Activated naive CD8-positive, alpha-beta T cell treated with anti-CD3 and anti-CD28 coated beads, Interleukin-2, amount 50 U/mL, for 16 hours (primary cell): ENCODE results near the gene PSMG2.
A peak's percentile ranks its signal among the peaks of the same experiment; 100 is the strongest.
"Not testable (repeated sequence)": the region's sequence is repeated elsewhere in the genome, so short reads cannot be mapped to it uniquely, and the experiment has no call there.

Experiments
- DNase-seq: peaks from one replicate; pipeline ENCODE4 v3.0.0-alpha.2; 2020; ENCODE audit warnings: low read depth, low spot score

Gene PSMG2

DNA sequence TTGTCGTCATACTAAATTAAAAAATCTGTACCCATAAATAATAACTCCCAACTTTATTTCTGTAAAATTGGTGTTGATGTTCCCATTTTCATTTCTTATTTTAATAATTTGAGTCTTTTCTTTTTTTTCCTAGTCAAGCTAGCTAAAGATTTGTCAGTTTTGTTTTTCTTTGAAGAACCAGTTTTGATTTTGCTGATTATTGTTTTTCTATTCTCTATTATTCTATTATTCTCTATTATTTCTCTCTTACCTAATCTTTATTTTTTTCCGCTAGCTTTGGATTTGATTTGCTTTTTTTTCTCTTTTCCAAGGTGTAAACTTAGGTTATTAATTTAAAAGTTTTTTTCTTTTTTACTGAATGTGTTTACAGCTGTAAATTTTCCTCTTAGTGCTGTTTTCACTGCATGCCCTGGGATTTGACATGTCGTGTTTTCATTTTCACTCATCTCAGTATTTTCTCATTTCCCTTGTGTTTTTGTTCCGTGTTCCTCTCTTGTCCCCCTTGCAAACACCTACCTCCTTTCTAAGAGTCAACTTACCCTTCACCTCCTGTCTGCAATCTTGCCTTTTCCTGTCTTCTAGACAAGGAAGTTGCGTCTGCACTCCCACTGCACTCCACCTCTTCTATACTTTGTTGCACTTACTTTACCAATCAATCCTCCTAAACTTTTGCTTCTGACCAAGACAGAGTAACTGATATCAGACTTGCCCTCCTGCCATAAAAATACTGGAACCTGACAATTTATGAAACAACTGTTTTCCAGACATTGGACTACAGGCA is 18.8 kb downstream of the PSMG2 start:
- DNase-seq, result no peak

DNA sequence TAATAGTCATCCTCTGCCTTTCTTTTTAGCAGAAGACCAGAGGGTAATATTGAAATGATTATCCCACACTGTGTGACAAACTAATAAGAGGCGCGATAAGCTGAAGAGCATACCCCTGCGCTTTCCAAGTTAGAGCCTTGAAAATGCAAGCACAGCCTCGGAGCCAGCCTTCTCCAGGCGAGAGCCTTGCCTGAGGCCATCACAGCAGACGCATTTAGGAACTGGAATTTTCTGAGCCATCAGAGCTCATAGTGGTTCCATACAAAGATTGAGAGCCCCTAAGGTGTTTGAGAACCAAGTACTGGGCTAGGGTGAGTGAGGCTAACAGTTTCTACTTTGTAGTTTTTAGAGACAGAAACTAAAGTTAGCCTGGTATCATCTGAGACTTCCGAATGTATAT is 19.9 kb downstream of the PSMG2 start:
- no peak for DNase-seq

DNA sequence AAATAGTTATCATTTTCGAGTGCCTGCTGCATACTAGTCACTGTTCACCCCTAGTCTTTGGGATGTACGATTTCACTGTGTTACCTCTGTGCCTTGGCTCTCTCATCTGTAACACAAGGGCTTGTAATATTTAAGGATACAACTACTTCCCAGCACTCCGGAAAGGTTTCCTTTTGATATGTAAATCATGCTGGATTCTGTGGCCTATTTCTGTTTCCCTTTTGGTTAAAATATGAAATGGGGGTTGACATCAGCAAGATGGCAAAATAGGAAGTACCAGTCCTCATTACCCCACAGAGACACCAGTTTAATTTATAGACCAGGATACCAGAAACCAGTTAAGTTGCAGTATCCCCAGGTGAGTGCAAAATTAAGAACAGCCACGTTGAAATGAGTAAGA is 23.5 kb downstream of the PSMG2 start:
- DNase-seq, result no peak

DNA sequence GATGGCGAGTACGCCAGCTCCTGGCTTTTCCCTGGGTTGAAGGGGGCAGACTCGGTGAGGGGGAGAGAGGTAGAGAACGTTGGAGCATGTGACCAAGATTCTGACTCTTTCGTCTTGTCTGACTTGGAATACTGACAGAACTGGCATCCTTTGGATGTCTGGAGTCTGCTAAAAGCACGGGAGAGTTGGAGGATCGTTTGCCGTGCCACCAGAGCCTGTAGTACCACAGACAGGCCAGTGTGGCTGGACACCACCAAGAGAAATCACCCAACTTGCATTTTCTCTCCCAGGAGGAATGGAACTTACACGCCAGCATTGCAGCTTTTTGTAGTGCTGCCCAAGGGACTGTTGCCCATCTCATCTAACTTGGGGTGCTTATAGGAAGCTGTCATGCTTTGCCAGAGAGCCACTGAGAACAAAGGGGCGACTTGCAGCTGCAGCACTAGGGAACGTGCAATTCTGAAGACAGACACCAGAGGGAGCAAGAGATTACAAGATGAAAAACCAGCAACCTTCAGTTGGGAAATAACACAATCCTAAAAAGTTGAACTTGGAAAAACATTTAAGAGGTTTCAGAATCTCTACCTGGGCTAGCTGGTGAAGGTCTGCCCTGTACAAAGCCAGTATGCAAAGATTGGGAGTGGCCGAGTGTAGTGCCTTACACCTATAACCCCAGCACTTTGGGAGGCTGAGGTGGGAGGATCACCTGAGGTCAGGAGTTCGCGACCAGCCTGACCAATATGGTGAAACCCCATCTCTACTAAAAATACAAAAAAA is 24.1 kb downstream of the PSMG2 start:
- DNase-seq, result peak; percentile 27

DNA sequence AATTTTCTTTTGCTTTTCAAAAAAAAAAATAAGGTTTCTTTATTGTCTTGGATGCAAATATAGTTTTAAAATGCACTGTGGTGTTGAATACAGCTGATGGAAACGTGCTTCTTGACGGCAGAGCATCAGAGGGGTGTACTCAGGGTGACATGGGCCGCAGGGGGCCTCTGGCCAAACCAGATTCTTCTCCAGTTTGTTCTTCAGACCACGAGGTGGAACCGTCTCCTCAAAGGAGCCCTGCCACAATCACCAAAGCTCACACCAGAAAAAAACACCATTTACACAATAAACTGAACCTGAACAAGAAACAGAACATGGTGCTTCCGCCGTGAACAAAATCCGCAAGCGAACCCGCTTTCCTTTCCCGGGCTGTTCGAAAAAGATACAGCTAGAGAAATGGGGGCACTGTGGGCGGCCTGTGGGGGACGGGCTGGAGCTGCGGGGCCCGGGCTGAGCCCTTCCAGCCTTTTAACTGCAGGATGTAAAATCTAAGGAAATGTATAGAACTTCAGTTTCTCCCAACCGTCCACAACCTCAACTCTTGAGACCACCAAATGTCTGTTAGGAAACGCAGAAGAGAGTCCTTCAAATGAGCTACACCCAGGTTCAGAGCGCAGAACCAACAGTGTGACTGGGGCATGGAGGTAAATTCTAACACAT is 34.5 kb downstream of the PSMG2 start:
- DNase-seq, result no peak

DNA sequence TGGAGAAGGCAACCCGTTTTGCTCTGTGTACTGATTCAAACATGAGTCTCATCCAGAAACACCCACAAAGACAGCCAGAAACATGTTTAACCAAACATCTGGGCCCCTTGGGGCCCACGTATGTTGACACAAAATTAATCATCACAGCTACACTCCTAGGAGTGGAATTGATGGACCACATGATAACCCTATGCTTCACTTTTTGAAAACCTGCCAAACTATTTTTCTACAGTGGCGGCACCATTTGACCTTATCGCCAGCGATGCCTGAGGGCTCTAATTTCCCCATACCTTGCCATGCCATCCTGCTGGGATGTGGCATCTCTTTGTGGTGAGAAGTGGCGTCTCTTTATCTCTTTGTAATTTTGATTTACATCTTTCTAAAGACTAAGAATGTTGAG is 38.5 kb downstream of the PSMG2 start:
- no peak for DNase-seq

DNA sequence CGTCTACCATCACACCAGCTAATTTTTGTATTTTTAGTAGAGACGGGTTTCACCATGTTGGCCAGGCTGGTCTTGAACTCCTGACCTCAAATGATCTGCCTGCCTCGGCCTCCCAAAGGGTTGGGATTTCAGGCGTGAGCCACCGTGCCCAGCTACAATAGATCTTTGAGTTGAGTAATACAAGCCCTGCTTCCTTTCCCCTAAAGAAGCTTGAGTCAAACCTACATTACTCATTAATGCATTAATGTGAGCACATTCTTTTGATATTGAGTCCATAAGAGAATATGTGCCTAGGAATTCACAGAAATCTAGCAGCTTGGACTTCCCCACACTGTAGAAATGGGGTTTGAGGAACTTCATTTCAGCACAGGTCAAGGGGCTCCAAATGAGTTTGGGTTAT is 39.6 kb downstream of the PSMG2 start:
- no peak for DNase-seq

DNA sequence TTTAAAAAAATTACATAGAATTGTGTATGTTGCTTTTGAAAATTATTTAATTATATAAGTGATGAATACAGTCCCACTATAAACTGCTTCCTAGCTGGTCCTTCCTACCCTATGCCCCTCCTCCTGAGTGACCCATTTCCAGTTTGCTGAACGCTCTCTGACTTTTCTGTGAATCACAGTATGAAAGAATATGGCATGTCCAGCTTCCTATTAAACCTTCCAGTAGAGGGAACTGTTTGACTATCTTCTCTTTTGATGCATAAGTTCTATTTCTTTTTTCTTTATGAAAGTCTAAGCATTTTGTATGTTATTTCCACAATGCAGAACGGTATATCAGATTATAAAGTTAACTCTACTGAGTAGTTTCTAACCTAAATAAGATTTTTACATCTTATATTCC is 41.3 kb downstream of the PSMG2 start:
- DNase-seq, result no peak

DNA sequence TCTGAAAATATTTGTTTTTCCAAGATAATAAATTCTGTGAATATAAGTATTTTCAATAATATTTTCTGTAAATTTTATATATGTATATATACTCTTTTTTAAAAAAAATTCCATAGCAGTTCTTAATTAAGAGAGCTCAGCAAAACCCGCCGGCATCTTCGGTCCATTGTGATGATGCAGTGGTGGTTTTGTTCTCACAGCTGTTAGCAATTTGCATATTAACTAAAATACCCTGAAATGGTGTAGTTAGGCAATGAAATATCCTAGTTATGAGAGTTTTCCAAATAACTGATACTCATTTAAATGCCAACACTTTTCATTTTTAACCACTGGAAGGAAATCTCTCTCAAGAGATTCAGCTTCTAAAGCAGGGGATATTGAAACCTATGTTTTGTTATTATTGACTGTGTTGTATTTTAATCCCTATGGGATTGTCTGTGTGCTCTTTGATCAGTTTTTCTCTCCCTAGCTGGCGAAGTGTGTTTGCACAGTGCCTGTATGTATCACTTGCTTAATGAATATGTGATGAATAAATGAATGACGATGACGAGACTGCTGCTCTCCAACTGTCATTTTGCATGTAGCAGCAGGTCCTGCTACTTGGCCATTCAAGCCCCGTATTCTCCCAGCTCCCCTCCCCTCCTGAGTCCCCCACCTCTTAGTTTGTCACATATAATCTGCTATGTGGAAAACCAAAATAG is 42.4 kb downstream of the PSMG2 start:
- no peak for DNase-seq

DNA sequence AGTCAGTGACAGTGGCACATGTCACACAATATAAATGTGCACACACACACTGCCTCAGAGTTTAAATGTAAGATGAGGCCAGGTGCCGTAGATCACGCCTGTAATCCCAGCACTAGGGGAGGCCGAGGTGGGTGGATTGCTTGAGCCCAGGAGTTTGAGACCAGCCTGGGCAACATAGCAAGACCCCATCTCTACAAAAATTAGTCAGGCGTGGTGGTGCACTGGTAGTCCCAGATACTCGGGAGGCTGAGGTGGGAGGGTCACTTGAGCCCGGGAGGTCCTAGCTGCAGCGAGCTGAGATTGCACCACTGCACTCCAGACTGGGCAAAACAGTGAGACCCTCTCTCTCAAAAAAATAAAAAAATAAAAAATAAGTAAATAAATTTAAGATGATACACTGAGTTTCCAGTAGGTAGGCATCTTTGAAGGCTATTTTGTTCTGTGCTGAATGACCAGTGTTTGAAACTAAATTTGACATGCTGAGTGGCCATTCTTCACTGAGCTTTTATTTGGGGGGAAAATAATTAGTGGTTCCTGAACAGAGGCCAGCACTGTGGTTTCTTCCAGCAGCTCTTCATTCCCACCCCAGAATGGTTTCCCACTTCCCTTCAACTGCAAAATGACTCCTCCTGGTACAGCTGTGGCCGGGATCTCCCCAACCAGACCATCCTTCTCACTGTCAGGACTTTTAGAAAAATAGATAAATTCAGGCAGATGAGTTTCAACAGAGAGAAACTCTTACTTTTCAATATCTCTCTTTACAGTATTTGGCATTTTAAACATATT is 44.9 kb downstream of the PSMG2 start:
- no peak for DNase-seq

DNA sequence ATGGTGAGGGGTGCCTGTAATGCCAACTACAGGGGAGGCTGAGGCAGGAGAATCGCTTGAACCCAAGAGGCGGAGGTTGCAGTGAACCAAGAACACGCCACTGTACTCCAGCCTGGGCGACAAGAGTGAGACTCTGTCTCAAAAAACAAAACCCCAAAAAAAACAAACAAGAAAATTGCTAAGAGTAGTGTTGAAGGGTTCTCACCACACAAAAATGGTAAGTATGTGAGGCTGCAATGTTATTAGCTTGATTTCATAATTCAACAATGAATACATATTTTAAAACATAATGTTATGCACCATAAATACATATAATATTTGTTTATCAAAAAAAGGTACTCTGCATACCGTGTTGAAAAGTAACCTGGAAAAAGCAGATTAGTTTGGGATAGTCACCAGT is 45.8 kb downstream of the PSMG2 start:
- no peak for DNase-seq

DNA sequence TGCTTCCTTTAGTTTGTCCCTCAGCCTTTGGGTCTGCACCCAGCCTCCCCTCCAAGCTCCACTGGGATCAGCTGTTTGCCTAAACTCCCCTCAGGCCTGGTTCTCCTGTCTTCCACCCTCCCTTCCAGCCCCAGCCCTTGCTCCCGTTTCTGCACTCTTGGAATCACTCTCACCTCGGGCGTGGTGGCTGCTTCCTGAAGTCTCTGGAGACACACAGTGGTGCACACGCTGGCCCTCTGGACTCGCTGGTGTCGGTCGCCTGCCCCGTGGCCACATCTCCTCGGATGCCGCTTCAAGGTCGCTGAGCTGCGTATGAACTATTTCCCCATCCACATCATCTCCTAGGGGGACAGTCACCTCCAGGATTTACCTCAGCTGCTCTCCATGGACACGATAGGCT is 46.3 kb downstream of the PSMG2 start:
- no peak for DNase-seq

DNA sequence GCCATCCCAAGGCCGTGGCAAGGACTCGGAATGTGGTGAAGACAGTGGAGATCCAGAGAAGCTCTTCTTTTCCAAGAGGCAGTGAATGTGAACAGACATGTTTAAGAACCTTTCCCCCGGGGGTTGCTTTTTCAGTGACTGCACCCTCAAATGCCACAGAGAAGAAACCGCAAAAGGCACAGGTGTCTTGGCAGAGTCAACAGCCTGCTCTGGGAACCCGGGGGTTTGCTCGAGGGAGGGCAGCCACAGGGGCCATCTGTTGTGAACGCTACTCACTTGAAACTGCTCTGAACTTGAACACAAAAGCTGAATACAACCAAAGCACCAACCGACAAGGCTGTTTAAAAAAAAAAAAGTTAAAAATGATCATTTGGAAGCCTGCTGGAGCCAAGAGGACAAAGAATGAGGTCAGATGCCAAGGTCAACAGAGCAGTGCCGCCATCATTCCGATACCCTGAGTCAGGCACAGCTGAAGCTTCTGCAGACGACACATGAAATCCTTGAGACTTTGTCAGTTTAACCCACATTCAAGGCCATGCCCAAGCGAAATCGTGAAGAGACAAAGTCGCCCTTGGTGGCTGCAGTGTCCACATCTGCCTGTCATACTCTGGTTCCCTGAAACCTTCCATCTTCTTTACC is 47.4 kb downstream of the PSMG2 start:
- no peak for DNase-seq

DNA sequence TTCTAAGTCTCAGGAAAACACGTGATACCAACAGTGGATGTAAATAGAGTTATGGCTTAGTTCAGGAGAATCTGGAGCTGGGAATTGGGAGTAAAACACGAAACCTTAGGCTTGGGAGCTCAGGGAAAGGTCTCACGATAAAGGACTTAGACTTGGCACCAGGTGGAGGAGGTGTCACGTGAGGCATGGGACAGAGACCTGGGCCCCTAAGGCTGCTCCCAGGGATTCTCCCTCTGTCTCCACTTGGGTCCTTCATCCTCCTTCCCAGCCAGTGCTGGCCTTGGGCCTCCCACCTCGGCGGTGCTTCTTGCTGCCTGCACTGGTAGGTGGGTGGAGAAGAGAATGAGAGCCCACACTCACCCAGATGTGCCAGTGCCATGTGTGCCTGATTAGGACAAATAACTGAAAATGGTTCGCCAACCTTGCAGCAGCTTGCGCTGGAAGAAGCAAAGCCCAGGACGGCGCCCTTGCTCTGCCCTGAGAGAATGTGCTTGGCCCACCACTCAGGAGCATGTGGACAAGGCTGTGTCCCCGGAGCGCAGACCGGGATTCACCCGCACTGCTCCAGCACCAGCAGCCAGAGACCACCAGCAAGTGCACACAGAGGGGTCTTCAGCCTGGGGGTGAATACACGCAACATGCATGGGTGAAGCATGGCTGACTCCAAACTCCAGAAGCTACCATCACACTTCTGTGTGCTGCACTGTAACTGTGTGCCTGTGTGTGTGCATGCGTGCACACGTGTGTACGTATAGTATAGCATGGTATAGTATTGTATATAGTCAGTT is 48.1 kb downstream of the PSMG2 start:
- DNase-seq, result no peak

DNA sequence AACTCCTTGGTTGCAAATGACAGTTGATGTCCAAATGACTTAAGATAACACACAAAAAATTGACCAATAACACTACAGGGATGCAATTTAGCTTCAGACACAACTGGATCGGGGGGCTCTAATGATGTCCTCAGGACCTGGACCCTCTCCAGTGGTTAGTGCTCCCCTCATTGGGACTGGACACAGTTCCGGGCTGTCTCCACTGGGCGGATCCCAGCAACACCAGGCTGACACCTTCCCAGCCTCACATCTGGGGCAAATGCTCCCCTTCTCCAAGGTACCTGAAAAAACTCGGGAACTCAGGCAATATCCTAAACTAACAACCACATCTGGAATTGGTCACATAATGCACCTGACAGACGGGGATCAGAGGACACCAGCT is 48.7 kb downstream of the PSMG2 start:
- DNase-seq, result no peak

DNA sequence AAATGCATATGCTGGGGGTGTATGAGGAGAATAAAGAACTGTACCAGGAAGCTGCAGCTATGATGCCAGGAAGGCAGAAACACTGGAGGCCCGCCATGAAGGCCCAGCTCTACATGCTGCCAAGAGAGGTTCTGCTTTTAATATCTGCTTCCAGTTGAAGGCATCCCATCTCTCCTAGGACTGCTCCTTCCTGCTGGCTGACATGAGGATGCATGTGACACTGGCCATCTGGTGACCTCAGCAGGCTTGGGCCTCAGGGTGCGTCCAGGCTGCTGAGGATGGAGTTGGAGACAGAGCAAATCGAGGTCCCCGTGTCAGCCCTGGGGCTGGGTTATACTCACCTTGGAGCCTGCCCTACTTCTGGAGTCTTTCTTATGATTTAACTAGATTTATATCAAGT is 49.0 kb downstream of the PSMG2 start:
- no peak for DNase-seq

DNA sequence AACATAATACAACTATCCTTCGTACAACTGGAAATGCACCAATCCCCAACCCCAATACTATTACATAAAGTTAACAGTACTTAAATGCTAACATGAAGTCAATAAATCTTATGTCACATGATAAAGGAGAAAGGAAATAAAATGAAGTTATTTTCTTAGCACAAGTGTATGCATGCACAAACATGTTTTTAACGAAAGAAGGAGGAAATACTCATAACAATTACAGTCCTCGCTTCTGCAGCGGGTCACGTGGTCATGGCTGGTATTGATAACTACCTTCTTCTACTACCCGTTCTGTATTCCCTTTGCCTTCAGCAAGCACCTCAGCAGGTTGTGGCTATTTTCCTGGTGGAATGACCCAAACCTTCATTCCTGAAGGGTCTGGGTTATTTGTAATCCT is 51.7 kb downstream of the PSMG2 start:
- DNase-seq, result no peak

DNA sequence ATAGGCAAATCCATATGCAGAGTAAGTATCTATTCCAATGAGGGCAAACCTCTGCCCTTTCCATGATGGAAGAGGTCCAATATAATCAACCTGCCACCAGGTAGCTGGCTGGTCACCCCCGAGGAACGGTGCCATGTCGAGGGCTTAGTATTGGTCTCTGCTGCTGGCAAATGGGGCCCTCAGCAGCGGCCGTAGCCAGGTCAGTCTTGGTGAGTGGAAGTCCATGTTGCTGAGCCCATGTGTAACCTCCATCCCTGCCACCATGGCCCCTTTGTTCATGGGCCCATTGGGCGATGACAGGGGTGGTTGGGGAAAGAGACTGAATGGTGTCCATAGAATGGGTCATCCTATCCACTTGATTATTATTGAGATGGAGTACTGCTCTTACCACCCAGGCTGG is 52.8 kb downstream of the PSMG2 start:
- DNase-seq, result not testable (repeated sequence)

DNA sequence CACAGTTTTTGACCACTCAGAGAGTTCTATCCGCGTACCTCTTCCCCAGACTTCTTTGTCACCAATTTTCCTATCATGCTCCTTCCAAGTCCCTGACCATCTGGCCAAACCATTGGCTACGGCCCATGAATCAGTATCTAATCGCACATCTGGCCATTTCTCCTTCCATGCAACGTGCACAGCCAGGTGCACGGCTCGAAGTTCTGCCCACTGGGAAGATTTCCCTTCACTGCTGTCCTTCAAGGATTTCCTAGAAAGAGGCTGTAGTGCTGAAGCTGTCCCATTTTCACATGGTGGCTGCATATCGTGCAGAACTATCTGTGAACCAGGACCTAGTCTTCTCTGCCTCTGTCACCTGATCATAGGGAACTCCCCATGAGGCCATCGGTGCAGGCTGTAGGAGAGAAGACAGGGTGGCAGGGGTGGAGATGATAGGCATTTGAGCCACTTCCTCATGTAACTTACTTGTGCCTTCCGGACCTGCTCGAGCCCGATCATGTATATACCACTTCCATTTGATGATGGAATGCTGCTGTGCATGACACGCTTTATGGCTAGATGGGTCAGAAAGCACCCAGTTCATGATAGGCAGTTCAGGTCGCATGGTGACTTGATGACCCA is 53.9 kb downstream of the PSMG2 start:
- not testable (repeated sequence) for DNase-seq

DNA sequence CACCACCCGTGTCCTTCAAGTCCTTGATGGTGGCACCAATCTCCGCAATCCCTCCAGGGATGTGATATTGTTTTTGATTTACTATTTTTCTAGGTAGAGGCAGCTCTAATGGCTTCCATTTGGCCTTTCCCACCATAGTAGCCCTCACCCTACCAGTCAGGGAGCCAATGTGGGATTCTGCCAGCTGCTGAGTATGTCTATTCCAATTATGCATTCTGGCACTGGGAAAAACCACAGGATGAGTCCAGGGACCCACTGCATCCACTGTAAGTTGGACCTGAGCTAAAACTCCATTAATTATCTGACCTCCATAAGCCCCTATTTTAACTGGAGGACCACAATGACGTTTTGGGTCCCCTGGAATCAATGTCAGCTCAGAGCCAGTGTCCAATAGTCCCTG is 55.7 kb downstream of the PSMG2 start:
- DNase-seq, result not testable (repeated sequence)
